ENCODE results near the gene LYSMD2. TPM values are rescaled to one million over a fixed set of nuclear protein-coding genes. Genes with fewer than 3 reads are reported as not detected.

Gene LYSMD2
- total and polyA plus RNA-seq, 9 donors, result 8.9 to 16.4 (median 13.4) TPM

DNA sequence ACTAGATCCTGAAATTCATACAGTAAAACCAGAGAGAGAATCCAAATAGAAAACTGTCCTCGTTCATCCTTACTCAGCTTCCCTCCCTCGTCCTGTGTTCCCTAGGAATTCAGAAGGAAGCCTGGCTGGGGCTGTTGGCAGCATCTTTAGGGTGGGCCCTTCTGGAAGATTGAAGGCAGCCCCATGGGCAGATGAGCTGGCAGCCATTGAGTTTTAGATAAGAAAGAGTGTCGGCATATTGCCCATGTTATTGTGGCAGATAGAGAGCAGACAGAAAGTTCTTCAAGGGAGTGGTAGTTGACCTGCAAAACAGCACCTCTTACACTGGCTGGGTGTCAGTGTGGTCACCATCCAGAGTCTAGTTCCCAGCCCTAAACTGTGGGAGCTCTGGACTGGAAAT lies 37.5 kb upstream of the LYSMD2 start:
- H3K27ac ChIP-seq, result no peak overlapping the region
- WGBS, 3 donors, result 73 to 90% (median 83%) methylated on average over 3 of the region's 3 CpGs
- no peak overlapping the region for H3K4me3 ChIP-seq
- H3K27me3 ChIP-seq, result no peaks in the 10 kb centered on the region
- H3K9me3 ChIP-seq, result no peaks in the 10 kb centered on the region
- TF ChIP-seq EP300 (IDR thresholded peaks at IDR 0.05) (no peak), POLR2A (IDR thresholded peaks at IDR 0.05) (no peak)
- TF ChIP-seq, protein P1, sequence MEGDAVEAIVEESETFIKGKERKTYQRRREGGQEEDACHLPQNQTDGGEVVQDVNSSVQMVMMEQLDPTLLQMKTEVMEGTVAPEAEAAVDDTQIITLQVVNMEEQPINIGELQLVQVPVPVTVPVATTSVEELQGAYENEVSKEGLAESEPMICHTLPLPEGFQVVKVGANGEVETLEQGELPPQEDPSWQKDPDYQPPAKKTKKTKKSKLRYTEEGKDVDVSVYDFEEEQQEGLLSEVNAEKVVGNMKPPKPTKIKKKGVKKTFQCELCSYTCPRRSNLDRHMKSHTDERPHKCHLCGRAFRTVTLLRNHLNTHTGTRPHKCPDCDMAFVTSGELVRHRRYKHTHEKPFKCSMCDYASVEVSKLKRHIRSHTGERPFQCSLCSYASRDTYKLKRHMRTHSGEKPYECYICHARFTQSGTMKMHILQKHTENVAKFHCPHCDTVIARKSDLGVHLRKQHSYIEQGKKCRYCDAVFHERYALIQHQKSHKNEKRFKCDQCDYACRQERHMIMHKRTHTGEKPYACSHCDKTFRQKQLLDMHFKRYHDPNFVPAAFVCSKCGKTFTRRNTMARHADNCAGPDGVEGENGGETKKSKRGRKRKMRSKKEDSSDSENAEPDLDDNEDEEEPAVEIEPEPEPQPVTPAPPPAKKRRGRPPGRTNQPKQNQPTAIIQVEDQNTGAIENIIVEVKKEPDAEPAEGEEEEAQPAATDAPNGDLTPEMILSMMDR (IDR thresholded peaks at IDR 0.05), result no peak
- intact Hi-C loops (cut with DNase I), result loop anchor here in 3 of 4 donors (5.0 to 10.0 kb wide), 3 partner anchors 60 to 123 kb away; no protein-coding TSS in a partner anchor
- no peaks in the 10 kb centered on the region for H3K4me1 ChIP-seq (ENCODE audit: insufficient read depth)
- DNase-seq, result no peak
- no peaks in the 10 kb centered on the region for H3K36me3 ChIP-seq

DNA sequence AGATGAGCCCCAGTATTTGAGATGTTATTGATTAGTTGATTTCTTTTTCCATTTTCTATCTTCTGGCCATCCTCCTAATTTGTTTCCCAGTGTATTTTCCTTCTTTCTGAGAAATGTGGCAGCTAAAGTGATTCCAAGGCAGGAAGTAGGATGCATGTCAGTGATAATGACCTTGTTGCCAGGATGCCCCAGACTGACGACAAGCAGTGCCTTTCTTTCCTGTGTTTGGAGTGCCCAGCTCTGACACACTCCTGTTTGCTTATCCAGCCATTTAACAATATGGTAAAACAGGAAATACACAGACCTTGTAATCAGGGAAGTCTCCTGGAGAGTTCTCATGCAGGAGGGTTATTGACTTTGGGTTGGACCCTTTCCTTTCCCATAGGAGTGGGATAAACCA lies 34.3 kb upstream of the LYSMD2 start:
- H3K36me3 ChIP-seq, result no peaks in the 10 kb centered on the region
- no peak overlapping the region for H3K27ac ChIP-seq
- intact Hi-C loops (cut with DNase I), result loop anchor here in 2 of 4 donors (5.0 to 10.0 kb wide), 2 partner anchors 57 to 119 kb away; no protein-coding TSS in a partner anchor
- no peak for DNase-seq
- no peaks in the 10 kb centered on the region for H3K27me3 ChIP-seq
- no peaks in the 10 kb centered on the region for H3K4me1 ChIP-seq (ENCODE audit: insufficient read depth)
- H3K4me3 ChIP-seq, result no peak overlapping the region
- WGBS, 3 donors, result 47 to 66% (median 60%) methylated on average over 1 of the region's 1 CpG
- TF ChIP-seq POLR2A (IDR thresholded peaks at IDR 0.05), result no peak
- TF ChIP-seq, protein P1 (IDR thresholded peaks at IDR 0.05), result no peak
- TF ChIP-seq EP300 (IDR thresholded peaks at IDR 0.05), result no peak
- no peaks in the 10 kb centered on the region for H3K9me3 ChIP-seq

DNA sequence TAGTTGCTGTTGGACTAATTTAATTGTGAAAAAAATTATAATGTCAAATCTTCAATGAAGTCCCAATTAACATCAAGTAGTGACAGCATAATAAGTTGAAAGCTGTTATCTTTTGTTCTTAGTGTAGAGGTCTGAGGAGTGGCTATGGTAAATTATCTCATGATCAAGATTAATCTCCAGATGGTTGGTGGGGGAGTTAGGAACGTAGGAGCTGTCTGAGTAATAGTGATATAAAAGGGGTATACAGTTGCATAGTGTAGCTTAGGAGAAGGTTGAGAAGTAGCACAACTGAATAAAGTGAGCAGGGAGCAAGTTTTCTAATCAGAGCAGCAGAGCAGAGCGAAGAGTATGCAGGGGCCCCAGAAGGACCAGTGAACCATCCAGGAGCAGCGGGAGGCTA lies 33.4 kb upstream of the LYSMD2 start:
- no peak for TF ChIP-seq POLR2A (IDR thresholded peaks at IDR 0.05)
- no peak for TF ChIP-seq EP300 (IDR thresholded peaks at IDR 0.05)
- TF ChIP-seq, protein P1 (IDR thresholded peaks at IDR 0.05), result no peak
- Histone ChIP-seq H3K36me3 (no peaks in the 10 kb centered on the region), H3K9me3 (no peaks in the 10 kb centered on the region), H3K27me3 (no peaks in the 10 kb centered on the region), H3K4me1 (ENCODE audit: insufficient read depth) (no peaks in the 10 kb centered on the region), H3K27ac (no peak overlapping the region), H3K4me3 (no peak overlapping the region)
- intact Hi-C loops (cut with DNase I), result loop anchor here in 2 of 4 donors (5.0 to 10.0 kb wide), 2 partner anchors 56 to 119 kb away; no protein-coding TSS in a partner anchor
- no peak for DNase-seq
- WGBS, 3 donors, result 58 to 92% (median 82%) methylated on average over 3 of the region's 3 CpGs

DNA sequence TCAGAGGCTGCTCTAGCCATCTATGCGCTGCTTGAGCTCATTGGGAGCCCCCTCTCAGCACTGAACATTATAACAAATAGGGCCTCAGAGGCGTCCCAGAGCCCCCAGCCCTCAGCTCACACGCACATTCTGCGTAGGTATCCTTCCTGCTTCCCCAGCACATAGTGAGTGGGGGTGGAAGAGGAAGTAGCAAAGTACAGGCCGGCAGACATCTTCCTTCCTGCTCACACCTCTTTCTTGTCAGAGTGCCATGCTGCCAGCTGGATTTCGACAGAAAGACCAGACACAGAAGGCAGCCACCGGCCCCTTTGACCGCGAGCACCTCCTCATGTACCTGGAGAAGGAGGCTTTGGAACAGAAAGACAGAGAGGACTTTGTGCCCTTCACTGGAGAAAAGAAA lies 30.6 kb upstream of the LYSMD2 start:
- 68 to 75% (median 68%) methylated on average over 9 of the region's 9 CpGs for WGBS, 3 donors
- Histone ChIP-seq H3K9me3 (no peaks in the 10 kb centered on the region), H3K4me3 (no peak overlapping the region), H3K27me3 (no peaks in the 10 kb centered on the region), H3K27ac (no peak overlapping the region), H3K36me3 (no peaks in the 10 kb centered on the region), H3K4me1 (ENCODE audit: insufficient read depth) (no peaks in the 10 kb centered on the region)
- DNase-seq, result no peak
- intact Hi-C loops (cut with DNase I), result no loop called here
- no peak for TF ChIP-seq EP300 (IDR thresholded peaks at IDR 0.05)
- TF ChIP-seq POLR2A (IDR thresholded peaks at IDR 0.05), result no peak
- TF ChIP-seq, protein P1 (IDR thresholded peaks at IDR 0.05), result no peak
